Measurements from ENCODE around the gene CHMP4A. TPM values are rescaled to one million over a fixed set of nuclear protein-coding genes. Genes with fewer than 3 reads are reported as not detected.

The CHMP4A gene
- polyA plus RNA-seq, 1 experiment: 36.3 TPM

DNA sequence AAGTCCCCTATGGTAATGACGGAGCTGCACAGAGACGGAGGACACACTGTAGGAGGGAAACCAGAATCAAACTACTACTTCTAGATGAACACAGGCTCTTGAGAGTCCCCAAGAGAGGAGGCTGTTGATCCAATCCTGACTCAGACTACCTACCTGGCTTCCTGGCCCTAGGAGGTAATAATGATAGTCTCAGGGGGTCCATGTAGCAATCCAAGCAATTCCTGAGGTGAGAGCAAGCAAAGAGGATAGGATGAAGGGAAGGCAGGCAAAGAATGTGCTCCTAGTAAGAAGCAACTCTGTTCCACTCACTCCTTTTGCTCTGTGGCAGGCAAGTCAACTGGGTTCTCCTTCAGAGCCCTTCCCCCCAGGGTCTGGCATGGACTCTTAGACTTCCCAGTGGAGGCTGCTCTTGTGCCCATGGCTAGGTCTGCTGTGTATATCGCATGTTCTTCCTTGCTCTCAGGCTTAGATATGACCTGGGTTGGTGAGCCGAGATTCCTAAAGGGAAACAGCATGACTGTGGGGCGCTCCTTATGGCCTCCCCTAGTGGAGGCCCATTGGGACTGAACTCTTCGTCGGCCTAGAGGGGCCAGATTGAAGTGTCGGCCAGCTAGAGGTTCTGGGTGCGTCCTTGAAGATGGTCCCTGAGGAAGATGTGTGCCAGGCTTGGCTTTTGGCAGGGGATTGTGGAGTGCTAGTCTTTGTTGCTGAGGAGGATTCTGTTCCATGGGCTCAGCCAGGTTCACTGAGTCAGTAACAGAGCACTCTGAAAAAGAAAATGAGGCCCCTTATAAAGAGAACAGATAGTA is 27.0 kb upstream of the CHMP4A start:
- POLR2A ChIA-PET: no interaction called here
- Histone ChIP-seq H3K36me3 (ENCODE audit: control insufficient read depth, insufficient read depth, low read length) (peaks cover 25% of the 10 kb centered on the region), H3K27me3 (ENCODE audit: control insufficient read depth, insufficient read depth, low read length) (no peaks in the 10 kb centered on the region), H3K4me3 (ENCODE audit: low read depth, low read length) (no peak overlapping the region)
- CTCF ChIA-PET: interaction anchor here (3.7 to 11.1 kb wide), 2 partner anchors 58 to 69 kb away, joined by 65 to 205 read pairs; partner anchors contain the start of genes CIDEB, DHRS1, LTB4R and LTB4R2
- DNase-seq (ENCODE audit: low read depth): no peak
- TF ChIP-seq, protein P1, sequence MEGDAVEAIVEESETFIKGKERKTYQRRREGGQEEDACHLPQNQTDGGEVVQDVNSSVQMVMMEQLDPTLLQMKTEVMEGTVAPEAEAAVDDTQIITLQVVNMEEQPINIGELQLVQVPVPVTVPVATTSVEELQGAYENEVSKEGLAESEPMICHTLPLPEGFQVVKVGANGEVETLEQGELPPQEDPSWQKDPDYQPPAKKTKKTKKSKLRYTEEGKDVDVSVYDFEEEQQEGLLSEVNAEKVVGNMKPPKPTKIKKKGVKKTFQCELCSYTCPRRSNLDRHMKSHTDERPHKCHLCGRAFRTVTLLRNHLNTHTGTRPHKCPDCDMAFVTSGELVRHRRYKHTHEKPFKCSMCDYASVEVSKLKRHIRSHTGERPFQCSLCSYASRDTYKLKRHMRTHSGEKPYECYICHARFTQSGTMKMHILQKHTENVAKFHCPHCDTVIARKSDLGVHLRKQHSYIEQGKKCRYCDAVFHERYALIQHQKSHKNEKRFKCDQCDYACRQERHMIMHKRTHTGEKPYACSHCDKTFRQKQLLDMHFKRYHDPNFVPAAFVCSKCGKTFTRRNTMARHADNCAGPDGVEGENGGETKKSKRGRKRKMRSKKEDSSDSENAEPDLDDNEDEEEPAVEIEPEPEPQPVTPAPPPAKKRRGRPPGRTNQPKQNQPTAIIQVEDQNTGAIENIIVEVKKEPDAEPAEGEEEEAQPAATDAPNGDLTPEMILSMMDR (IDR thresholded peaks at IDR 0.05; ENCODE audit: insufficient read depth, low read depth, low read length): no peak

DNA sequence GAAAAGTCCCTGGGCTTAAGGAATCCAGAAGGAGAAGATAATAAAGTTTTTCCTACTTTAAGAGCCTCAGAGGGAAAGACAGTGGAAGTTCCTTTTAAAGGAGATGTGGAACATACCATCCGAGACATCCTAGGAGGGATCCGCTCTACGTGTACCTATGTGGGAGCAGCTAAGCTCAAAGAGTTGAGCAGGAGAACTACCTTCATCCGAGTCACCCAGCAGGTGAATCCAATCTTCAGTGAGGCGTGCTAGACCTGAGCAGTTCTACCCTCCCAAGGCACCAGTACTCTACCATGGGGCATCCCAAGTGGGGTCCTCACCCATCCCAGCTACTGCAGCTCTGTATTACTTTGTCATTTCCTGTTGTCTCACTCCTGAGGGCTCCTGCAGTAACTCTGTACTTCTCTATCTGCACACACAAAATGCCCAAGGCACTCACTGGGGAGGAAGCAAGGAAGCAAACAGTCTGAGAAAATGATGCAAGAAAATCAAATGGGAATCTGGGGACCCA is 25.3 kb upstream of the CHMP4A start:
- H3K27me3 ChIP-seq (ENCODE audit: control insufficient read depth, insufficient read depth, low read length): no peaks in the 10 kb centered on the region
- ChIA-PET POLR2A (no interaction called here), CTCF (interaction anchor here (0.7 to 11.1 kb wide), 5 partner anchors 10 to 60 kb away, joined by 3 to 205 read pairs (median 5); partner anchors contain the start of genes DHRS1 and NOP9)
- H3K36me3 ChIP-seq (ENCODE audit: control insufficient read depth, insufficient read depth, low read length): peaks cover 25% of the 10 kb centered on the region
- TF ChIP-seq, protein P1 (IDR thresholded peaks at IDR 0.05; ENCODE audit: insufficient read depth, low read depth, low read length): no peak
- no peak for DNase-seq (ENCODE audit: low read depth)
- no peak overlapping the region for H3K4me3 ChIP-seq (ENCODE audit: low read depth, low read length)

DNA sequence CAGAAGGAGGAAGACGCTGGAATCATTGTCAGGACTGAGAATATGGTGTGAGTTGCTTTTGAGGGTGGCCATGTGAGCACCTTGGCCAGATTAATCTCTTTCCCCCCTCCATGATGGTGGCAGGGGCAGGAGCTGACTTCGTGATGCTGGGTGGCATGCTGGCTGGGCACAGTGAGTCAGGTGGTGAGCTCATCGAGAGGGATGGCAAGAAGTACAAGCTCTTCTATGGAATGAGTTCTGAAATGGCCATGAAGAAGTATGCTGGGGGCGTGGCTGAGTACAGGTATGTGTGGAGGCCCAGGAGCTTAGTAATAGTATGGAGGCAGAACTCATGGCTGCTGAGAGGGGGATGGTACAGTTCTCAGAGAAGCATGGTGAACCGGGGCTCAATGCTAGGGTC is 24.8 kb upstream of the CHMP4A start:
- peaks cover 25% of the 10 kb centered on the region for H3K36me3 ChIP-seq (ENCODE audit: control insufficient read depth, insufficient read depth, low read length)
- ChIA-PET CTCF (interaction anchor here (0.6 to 1.4 kb wide), 6 partner anchors 10 to 69 kb away, joined by 3 to 6 read pairs (median 4); no protein-coding TSS in a partner anchor), POLR2A (interaction anchor here (0.6 kb wide), 1 partner anchor 144 kb away, joined by 3 read pairs; no protein-coding TSS in a partner anchor)
- no peaks in the 10 kb centered on the region for H3K27me3 ChIP-seq (ENCODE audit: control insufficient read depth, insufficient read depth, low read length)
- TF ChIP-seq, protein P1 (IDR thresholded peaks at IDR 0.05; ENCODE audit: insufficient read depth, low read depth, low read length): no peak
- no peak overlapping the region for H3K4me3 ChIP-seq (ENCODE audit: low read depth, low read length)
- no peak for DNase-seq (ENCODE audit: low read depth)

DNA sequence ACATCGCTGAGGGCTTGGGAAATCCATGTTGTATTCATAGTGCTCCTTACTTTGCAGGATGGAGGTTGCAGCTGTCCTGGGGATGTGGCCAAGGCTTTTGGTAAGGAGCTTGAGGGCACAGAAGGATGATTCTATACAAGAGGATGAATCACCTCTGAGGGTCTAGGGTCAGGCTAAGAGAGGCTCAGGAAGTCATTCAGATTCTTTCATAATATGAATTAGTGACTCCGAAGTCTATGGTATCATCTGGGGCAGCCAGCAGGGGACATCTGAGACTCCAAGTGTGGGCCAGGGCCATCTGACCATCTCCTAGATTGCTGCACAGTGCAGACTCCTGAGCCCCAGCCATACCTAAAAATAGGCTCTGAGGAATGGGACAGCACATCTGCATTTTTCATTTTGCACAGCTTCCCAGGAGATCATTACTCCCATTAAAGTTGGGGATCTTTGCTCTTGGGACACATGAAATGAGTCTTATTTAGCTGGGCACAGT is 24.2 kb upstream of the CHMP4A start:
- H3K36me3 ChIP-seq (ENCODE audit: control insufficient read depth, insufficient read depth, low read length): peaks cover 25% of the 10 kb centered on the region
- ChIA-PET CTCF (interaction anchor here (0.6 to 1.4 kb wide), 7 partner anchors 9 to 93 kb away, joined by 3 to 6 read pairs (median 4); partner anchors contain the start of gene CIDEB), POLR2A (interaction anchor here (0.5 to 0.6 kb wide), 2 partner anchors 144 to 201 kb away, joined by 3 read pairs; no protein-coding TSS in a partner anchor)
- TF ChIP-seq, protein P1 (IDR thresholded peaks at IDR 0.05; ENCODE audit: insufficient read depth, low read depth, low read length): no peak
- no peaks in the 10 kb centered on the region for H3K27me3 ChIP-seq (ENCODE audit: control insufficient read depth, insufficient read depth, low read length)
- no peak for DNase-seq (ENCODE audit: low read depth)
- no peak overlapping the region for H3K4me3 ChIP-seq (ENCODE audit: low read depth, low read length)

Measured in BJ (cell line).